Ishikawa (cell line): ENCODE data around the gene SLC9A9.

Experiments used
- EGR1 ChIP-seq: IDR thresholded peaks from 2 replicates; pipeline ENCODE4 v1.6.1; 2012
- EP300 ChIP-seq: IDR thresholded peaks from 2 replicates; pipeline ENCODE4 v1.6.1; 2012; ENCODE audit warnings: borderline replicate concordance
- FOXM1 ChIP-seq: IDR thresholded peaks from 2 replicates; pipeline ENCODE4 v1.6.1; 2012; ENCODE audit warnings: low read depth, borderline replicate concordance
- MAX ChIP-seq: IDR thresholded peaks from 2 replicates; pipeline ENCODE4 v1.6.1; 2012
- USF1 ChIP-seq: IDR thresholded peaks from 2 replicates; pipeline ENCODE4 v1.6.1; 2012
- YY1 ChIP-seq: IDR thresholded peaks from 2 replicates; pipeline ENCODE4 v1.6.1; 2012; ENCODE audit warnings: low read depth

- no peak for TF ChIP-seq USF1
- TF ChIP-seq EP300: no peak
- no peak for TF ChIP-seq MAX
- TF ChIP-seq YY1: no peak
- no peak for TF ChIP-seq FOXM1
- no peak for TF ChIP-seq EGR1
These were observed 365.1 kb downstream of the SLC9A9 start for GRCh38 chr3:143483214-143483613.
